Measurements from ENCODE around the gene MBP.
A peak's percentile ranks its signal among the peaks of the same experiment; 100 is the strongest.

MBP gene

GRCh38 chr18:76943542-76944339 lies 188.8 kb downstream of the MBP start:
- Mint-ChIP-seq H3K27ac (no peak overlapping the region), H3K4me3 (no peak overlapping the region), H3K36me3 (peaks cover 30% of the 10 kb centered on the region), H3K4me1 (peaks cover 3% of the 10 kb centered on the region), H3K27me3 (no peaks in the 10 kb centered on the region), H3K9me3 (peaks cover 4% of the 10 kb centered on the region)
- DNase-seq (ENCODE audit: low spot score in 2 of 2) (no peak), ATAC-seq (ENCODE audit: low read depth) (no peak)

GRCh38 chr18:76941284-76941683 lies 191.3 kb downstream of the MBP start:
- H3K4me3 Mint-ChIP-seq: no peak overlapping the region
- DNase-seq (ENCODE audit: low spot score in 2 of 2) (no peak), ATAC-seq (ENCODE audit: low read depth) (no peak)
- H3K4me1 Mint-ChIP-seq: peaks cover 2% of the 10 kb centered on the region
- peaks cover 2% of the 10 kb centered on the region for H3K9me3 Mint-ChIP-seq
- H3K36me3 Mint-ChIP-seq: peaks cover 22% of the 10 kb centered on the region
- H3K27me3 Mint-ChIP-seq: no peaks in the 10 kb centered on the region
- no peak overlapping the region for H3K27ac Mint-ChIP-seq

GRCh38 chr18:76938619-76939018 lies 194.0 kb downstream of the MBP start:
- H3K36me3 Mint-ChIP-seq: peaks cover 16% of the 10 kb centered on the region
- H3K9me3 Mint-ChIP-seq: no peaks in the 10 kb centered on the region
- H3K4me3 Mint-ChIP-seq: no peak overlapping the region
- no peaks in the 10 kb centered on the region for H3K4me1 Mint-ChIP-seq
- ATAC-seq (ENCODE audit: low read depth) (no peak), DNase-seq (ENCODE audit: low spot score in 2 of 2) (no peak)
- H3K27ac Mint-ChIP-seq: peak overlapping the region; percentile 20
- H3K27me3 Mint-ChIP-seq: no peaks in the 10 kb centered on the region

GRCh38 chr18:76937597-76937996 lies 195.0 kb downstream of the MBP start:
- Mint-ChIP-seq H3K27me3 (no peaks in the 10 kb centered on the region), H3K27ac (no peak overlapping the region), H3K36me3 (peaks cover 19% of the 10 kb centered on the region)

GRCh38 chr18:76936877-76937276 lies 195.7 kb downstream of the MBP start:
- no peak for ATAC-seq (ENCODE audit: low read depth)
- Mint-ChIP-seq H3K4me3 (no peak overlapping the region), H3K27ac (no peak overlapping the region), H3K4me1 (no peaks in the 10 kb centered on the region), H3K27me3 (no peaks in the 10 kb centered on the region), H3K36me3 (peaks cover 23% of the 10 kb centered on the region), H3K9me3 (no peaks in the 10 kb centered on the region)
- no peak for DNase-seq (ENCODE audit: low spot score in 2 of 2)

More at GRCh38 chr18:76937597-76937996, 195.0 kb downstream of the MBP start:
- Mint-ChIP-seq H3K4me1 (no peaks in the 10 kb centered on the region), H3K4me3 (no peak overlapping the region), H3K9me3 (no peaks in the 10 kb centered on the region)
- ATAC-seq (ENCODE audit: low read depth): no peak
- DNase-seq (ENCODE audit: low spot score in 2 of 2): no peak

GRCh38 chr18:76935722-76936337 lies 196.8 kb downstream of the MBP start:
- H3K4me3 Mint-ChIP-seq: no peak overlapping the region
- peaks cover 26% of the 10 kb centered on the region for H3K36me3 Mint-ChIP-seq
- ATAC-seq (ENCODE audit: low read depth) (no peak), DNase-seq (ENCODE audit: low spot score in 2 of 2) (no peak)
- H3K9me3 Mint-ChIP-seq: no peaks in the 10 kb centered on the region
- H3K27me3 Mint-ChIP-seq: no peaks in the 10 kb centered on the region
- no peaks in the 10 kb centered on the region for H3K4me1 Mint-ChIP-seq
- no peak overlapping the region for H3K27ac Mint-ChIP-seq

GRCh38 chr18:76932026-76932819 lies 200.4 kb downstream of the MBP start:
- H3K27me3 Mint-ChIP-seq: no peaks in the 10 kb centered on the region
- H3K9me3 Mint-ChIP-seq: no peaks in the 10 kb centered on the region
- no peak overlapping the region for H3K27ac Mint-ChIP-seq
- no peak overlapping the region for H3K4me3 Mint-ChIP-seq
- H3K4me1 Mint-ChIP-seq: peaks cover 4% of the 10 kb centered on the region
- ATAC-seq (ENCODE audit: low read depth): no peak
- DNase-seq (ENCODE audit: low spot score in 2 of 2): no peak
- peaks cover 26% of the 10 kb centered on the region for H3K36me3 Mint-ChIP-seq

GRCh38 chr18:76931171-76931570 lies 201.4 kb downstream of the MBP start:
- DNase-seq (ENCODE audit: low spot score in 2 of 2) (no peak), ATAC-seq (ENCODE audit: low read depth) (no peak)
- Mint-ChIP-seq H3K4me1 (peaks cover 9% of the 10 kb centered on the region), H3K4me3 (no peak overlapping the region), H3K9me3 (no peaks in the 10 kb centered on the region), H3K36me3 (peaks cover 27% of the 10 kb centered on the region), H3K27me3 (no peaks in the 10 kb centered on the region), H3K27ac (no peak overlapping the region)
